KOPT-K1 (cell line): ENCODE data around the gene TERT.
"Not testable (repeated sequence)": the region's sequence is repeated elsewhere in the genome, so short reads cannot be mapped to it uniquely, and the experiment has no call there.

Source experiments
- H3K27ac ChIP-seq: fragments of 200-600 bp; sonication (generic); 2 replicates; pipeline ENCODE4 v1.5.1; 2016; ENCODE audit warnings: antibody characterized with exemption, mild to moderate bottlenecking, low read depth, low read length; ENCODE audit not compliant: poor library complexity, severe bottlenecking
- H3K36me3 ChIP-seq: fragments of 200-600 bp; sonication (generic); 2 replicates; pipeline ENCODE4 v1.5.1; 2017; ENCODE audit warnings: antibody characterized with exemption, mild to moderate bottlenecking, low read length, moderate library complexity; ENCODE audit not compliant: insufficient read depth
- H3K9me3 ChIP-seq: fragments of 200-600 bp; sonication (generic); 2 replicates; pipeline ENCODE4 v1.5.1; 2017; ENCODE audit warnings: antibody characterized with exemption, low read length, mild to moderate bottlenecking; ENCODE audit not compliant: insufficient read depth, poor library complexity, severe bottlenecking

The TERT gene

GRCh38 chr5:1335540-1336095 lies 40.8 kb upstream of the TERT start:
- Histone ChIP-seq H3K36me3 (peaks cover 97% of the 10 kb centered on the region), H3K9me3 (no peaks in the 10 kb centered on the region), H3K27ac (no peak overlapping the region)

- peaks cover 97% of the 10 kb centered on the region for H3K36me3 ChIP-seq
Observed at GRCh38 chr5:1334831-1335539, 40.1 kb upstream of the TERT start.

GRCh38 chr5:1333986-1334385 lies 39.1 kb upstream of the TERT start:
- peaks cover 98% of the 10 kb centered on the region for H3K36me3 ChIP-seq
- no peak overlapping the region for H3K27ac ChIP-seq
- no peaks in the 10 kb centered on the region for H3K9me3 ChIP-seq

More at GRCh38 chr5:1334831-1335539, 40.1 kb upstream of the TERT start:
- Histone ChIP-seq H3K27ac (no peak overlapping the region), H3K9me3 (no peaks in the 10 kb centered on the region)

DNA sequence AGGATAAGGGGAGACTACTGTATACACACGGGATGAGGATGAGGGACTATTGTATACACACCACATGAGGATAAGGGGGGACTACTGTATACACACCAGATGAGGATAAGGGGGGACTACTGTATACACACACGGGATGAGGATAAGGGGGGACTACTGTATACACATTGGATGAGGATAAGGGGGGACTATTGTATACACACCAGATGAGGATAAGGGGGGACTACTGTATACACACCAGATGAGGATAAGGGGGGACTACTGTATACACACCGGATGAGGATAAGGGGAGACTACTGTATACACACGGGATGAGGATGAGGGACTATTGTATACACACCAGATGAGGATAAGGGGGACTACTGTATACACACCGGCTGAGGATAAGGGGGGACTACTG lies 38.4 kb upstream of the TERT start:
- H3K27ac ChIP-seq, H3K9me3 ChIP-seq: not testable (repeated sequence)
- H3K36me3 ChIP-seq: peaks cover 98% of the 10 kb centered on the region

- peaks cover 95% of the 10 kb centered on the region for H3K36me3 ChIP-seq
- no peaks in the 10 kb centered on the region for H3K9me3 ChIP-seq
- no peak overlapping the region for H3K27ac ChIP-seq
Observed at GRCh38 chr5:1332461-1333001, 37.7 kb upstream of the TERT start.

DNA sequence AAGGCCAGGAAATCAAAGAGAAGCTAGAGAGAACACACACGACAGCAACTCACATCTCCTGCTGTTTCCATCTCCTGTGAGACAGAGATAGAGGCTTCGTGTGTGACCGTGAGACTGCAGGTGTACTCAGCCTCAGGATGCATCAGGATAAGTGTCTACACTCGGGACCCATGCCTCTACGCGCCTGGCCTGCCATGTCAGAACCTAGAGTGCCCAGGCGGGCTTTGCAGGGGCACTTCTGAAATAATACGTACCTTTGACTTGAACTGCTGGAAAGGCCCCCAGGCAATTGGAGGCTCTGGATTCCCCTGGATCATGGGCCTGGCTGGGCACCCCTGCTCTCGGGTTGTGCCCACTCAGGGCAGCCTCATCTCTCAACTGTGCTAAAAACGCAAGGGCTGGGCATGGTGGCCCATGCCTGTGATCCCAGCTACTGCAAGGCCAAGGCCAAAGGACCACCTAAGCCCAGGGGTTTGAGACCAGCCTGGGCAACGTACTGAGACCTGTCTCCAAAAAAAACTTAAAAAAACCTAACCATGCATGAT lies 37.1 kb upstream of the TERT start:
- Histone ChIP-seq H3K36me3 (peaks cover 94% of the 10 kb centered on the region), H3K9me3 (no peaks in the 10 kb centered on the region), H3K27ac (no peak overlapping the region)

DNA sequence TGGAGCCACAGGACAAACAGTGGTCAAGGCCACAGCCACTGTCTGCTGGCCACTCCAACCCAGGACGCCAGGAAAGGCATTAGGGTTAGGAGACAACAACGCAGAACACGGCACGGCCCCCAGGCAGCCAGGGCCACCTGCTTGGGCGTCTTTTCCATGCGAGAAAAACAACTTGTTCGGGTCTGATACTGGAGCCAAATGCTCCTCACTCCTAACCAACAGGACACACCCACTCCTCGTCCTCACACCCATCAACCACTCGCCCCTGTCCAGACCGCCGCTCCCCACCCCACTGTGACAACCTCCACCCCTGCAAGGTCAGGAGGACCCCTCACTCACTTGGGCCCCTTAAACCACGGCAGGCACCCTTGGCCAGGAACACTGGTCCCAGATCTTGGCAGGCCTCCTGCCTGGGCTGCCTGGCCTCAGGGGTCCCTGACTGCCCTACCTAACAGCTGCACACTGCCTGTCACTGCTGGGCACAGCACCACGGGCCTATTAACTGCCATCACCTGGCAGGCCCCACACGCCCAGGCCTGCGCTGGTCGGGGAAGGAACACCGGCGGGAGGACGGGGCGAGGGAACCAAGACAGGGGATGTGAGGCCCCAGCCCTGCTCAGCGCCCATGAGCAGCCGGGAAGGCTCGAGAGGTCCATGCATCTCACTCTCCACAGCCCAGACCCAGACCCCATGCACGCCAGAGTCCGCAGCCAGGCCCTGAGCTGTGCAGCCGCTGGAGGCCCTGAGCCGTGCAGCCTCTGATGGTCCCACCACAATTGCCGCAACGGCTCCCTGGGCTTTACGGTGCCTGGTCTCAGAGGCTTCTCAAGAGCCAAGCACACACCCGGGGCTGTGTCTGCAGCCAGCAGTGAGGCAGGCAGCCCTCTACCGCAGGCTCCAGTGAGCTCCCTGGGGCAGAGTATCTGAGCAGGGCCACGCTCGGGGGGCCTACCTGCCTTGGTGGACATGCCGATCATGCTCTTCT lies 36.3 kb upstream of the TERT start:
- Histone ChIP-seq H3K9me3 (no peaks in the 10 kb centered on the region), H3K27ac (no peak overlapping the region), H3K36me3 (peaks cover 94% of the 10 kb centered on the region)

GRCh38 chr5:1330146-1330846 lies 35.4 kb upstream of the TERT start:
- Histone ChIP-seq H3K36me3 (peaks cover 94% of the 10 kb centered on the region), H3K27ac (no peak overlapping the region)

DNA sequence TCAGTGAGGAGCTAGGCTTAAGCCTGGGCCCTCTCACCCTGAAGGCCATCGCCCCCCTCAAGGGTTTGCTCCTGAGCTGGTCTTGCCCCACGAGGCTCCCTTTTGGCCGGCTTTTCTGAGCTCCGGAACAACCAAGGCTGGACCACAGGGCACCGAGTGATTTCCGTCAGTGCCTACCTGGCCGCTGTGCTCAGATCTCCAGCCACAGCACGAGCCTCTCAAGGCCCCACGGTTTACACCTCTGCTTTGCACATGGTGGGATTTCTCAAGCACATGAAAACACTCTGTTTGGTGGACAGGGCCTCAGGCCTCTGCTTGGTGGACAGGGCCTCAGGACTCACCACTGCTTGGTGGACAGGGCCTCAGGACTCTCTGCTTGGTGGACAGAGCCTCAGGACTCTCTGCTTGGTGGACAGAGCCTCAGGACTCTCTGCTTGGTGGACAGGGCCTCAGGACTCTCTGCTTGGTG lies 34.3 kb upstream of the TERT start:
- H3K27ac ChIP-seq: no peak overlapping the region
- H3K36me3 ChIP-seq: peaks cover 94% of the 10 kb centered on the region

More at GRCh38 chr5:1330146-1330846, 35.4 kb upstream of the TERT start:
- H3K9me3 ChIP-seq: no peaks in the 10 kb centered on the region

GRCh38 chr5:1328237-1329110 lies 33.6 kb upstream of the TERT start:
- H3K9me3 ChIP-seq, H3K27ac ChIP-seq: not testable (repeated sequence)
- H3K36me3 ChIP-seq: peaks cover 94% of the 10 kb centered on the region

More for the DNA sequence above, 34.3 kb upstream of the TERT start:
- no peaks in the 10 kb centered on the region for H3K9me3 ChIP-seq

DNA sequence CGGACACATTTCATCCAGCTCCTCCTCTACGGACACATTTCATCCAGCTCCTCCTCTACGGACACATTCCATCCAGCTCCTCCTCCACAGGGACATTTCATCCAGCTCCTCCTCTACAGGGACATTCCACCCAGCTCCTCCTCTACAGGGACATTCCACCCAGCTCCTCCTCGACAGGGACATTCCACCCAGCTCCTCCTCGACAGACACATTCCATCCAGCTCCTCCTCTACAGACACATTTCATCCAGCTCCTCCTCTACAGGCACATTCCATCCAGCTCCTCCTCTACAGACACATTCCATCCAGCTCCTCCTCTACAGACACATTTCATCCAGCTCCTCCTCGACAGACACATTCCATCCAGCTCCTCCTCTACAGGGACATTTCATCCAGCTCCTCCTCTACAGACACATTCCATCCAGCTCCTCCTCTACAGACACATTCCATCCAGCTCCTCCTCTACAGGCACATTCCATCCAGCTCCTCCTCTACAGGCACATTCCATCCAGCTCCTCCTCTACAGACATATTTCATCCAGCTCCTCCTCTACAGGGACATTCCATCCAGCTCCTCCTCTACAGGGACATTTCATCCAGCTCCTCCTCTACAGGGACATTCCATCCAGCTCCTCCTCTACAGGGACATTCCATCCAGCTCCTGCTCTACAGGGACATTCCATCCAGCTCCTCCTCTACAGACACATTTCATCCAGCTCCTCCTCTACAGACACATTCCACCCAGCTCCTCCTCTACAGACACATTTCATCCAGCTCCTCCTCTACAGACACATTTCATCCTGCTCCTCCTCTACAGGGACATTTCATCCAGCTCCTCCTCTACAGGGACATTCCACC lies 32.3 kb upstream of the TERT start:
- peaks cover 94% of the 10 kb centered on the region for H3K36me3 ChIP-seq
- not testable (repeated sequence) for H3K27ac ChIP-seq, H3K9me3 ChIP-seq

DNA sequence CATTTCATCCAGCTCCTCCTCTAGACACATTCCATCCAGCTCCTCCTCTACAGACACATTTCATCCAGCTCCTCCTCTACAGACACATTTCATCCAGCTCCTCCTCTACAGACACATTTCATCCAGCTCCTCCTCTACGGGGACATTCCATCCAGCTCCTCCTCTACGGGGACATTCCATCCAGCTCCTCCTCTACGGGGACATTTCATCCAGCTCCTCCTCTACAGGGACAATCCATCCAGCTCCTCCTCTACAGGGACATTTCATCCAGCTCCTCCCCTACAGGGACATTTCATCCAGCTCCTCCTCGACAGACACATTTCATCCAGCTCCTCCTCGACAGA lies 31.6 kb upstream of the TERT start:
- H3K27ac ChIP-seq, H3K9me3 ChIP-seq: not testable (repeated sequence)
- H3K36me3 ChIP-seq: peaks cover 94% of the 10 kb centered on the region
